ENCODE measurements around the gene PUM1.
"Not testable (repeated sequence)": the region's sequence is repeated elsewhere in the genome, so short reads cannot be mapped to it uniquely, and the experiment has no call there.

The PUM1 gene

DNA sequence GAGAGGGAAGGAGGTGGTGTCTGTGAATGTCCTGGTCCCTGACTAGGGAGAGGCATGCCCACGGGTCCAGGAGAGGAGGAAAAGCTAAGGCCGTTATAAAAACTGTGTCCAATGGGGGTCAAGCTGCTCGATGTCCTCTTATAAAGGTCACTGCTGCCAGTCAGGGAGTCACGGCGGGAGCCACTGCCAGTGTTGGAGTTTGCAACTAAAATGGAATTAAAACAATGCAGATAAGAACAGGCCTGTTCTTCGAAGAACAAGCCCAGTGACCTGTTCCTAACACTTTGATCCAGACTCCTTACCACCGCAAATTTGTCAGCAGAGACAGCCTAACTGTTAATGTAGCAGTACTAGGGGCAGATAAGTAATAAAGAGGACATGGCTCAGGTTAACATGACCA is 100.8 kb downstream of the PUM1 start:
- no peak for DNase-seq

DNA sequence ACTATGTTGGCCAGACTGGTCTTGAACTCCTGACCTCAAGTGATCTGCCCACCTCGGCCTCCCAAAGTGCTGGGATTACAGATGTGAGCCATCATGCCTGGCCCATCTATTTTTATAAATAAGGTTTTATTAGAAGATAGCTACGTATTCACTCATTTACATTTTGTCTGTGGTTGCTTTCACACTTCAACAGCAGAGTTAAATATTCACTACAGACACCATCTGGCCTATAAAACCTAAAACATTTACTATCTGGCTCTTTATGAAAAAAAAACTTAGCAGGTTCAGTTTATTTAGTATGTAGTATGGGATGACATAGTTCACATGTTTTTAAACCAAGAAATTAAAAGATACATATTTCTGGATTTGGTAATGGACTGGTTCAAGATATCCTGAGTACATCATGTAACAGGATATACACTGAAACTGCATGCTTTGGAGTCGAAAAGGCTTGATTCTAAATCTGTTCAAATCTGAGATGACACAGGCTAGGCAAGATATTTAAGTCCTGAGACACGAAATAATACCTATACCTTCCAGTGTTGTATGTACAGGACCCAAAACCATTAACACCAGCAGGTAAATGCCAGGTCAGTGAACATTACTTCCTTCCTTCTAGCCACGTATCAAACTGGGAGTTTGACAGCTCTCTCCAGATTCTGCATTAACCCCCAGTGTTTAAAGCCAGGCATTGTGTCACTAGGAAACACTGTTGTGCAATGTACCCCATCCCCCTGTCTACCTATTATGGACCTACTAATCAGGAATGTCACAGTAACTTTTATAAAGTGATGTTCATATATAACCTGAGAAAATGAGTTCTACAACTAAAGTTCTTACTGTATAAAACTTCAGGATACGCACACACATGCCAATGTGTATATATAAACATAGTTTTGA is 102.7 kb downstream of the PUM1 start:
- no peak for DNase-seq

DNA sequence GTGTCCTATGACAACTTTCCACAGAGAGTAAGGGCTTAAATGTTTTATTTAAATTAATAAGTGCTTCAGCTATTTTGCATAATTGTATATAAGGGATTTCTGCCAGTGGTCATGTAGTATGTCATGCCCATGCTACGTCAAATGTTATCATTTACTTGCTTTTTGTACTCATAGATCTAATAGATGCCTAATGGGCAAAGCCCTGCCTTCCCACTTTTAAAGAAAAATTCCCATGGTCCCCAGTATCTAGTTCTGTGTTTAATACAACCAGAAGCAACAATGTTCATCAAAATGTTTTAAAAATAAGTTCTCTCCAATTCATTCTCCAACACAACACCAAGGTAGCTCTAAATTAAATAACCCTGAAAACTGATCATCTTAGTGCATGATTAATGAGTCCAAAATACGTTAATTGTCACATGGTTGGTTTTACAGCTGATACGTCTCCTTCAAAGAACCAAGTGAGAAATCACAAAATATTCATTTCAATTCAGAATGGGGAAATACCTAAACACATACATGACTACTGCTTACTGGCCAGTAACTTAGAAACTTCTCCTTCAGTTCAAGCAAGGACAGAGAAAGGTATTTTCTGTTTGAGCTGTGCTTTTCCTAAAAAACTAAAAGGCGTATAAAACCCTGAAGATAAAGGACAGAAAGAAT is 107.8 kb downstream of the PUM1 start:
- DNase-seq: no peak

DNA sequence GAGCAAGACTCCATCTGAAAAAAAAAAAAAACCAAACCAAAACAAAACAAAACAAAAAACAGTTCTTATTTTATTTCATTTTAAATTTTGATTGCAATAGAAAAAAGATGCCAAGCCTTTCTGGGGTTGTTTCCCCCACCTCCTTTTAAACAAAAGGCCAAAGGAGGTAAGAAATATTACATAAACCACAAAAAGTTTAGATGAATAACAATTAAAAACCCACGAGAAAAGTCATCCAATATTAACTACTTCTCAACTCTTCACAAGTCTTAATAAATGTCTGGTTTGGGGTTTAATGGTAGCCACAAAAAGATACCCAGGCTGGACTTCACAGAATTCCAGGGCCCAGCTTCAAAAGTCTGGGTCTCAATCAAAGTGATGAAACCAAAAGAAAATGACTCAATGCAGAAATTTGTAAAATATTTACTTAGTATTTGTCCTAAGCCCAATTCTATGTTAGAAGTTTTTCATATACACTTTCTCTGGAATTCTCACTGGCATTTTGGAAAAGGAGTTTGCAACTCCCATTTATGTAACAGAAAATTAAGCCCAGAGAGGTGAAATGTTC is 110.0 kb downstream of the PUM1 start:
- no peak for DNase-seq

DNA sequence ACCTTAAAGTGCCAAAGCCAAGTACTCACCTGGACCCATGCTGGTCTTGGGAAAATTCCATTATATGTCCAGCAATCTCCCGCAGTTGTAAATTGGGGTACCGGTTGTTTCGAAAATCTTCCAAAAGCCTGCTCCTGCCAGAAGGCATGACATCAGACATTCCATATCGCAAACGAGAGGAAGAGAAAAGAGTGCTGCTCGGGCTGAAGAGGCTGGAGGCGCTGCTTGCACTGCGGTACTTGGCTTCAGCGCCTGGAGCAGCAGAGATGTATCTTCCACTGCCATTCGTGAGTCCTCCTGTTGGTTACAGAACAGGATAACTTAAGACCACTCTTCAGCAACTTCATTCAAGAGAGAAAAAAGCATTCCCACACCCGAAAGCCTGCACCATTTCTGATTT is 111.8 kb downstream of the PUM1 start:
- DNase-seq: no peak

DNA sequence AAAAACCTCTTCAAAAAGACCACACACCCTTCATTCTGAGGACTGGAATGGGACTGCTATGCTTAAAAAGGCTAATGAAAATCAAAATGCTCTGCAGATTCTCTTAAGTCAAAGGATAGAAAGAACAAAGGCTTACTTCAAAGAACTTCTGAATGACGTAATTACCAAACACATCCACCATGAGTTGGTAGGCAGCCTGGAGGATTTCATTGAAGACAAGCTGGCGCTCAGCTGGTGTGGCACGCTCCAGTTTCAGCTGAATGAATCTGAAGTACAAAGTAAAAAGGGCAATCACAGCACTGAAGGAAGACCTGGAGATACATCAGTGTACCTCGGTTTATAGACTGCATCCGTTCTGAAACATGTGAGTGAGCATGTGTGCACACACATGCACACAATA is 113.4 kb downstream of the PUM1 start:
- DNase-seq: peak in 17 of 51 donors; percentile 9 to 57 (median 28)

DNA sequence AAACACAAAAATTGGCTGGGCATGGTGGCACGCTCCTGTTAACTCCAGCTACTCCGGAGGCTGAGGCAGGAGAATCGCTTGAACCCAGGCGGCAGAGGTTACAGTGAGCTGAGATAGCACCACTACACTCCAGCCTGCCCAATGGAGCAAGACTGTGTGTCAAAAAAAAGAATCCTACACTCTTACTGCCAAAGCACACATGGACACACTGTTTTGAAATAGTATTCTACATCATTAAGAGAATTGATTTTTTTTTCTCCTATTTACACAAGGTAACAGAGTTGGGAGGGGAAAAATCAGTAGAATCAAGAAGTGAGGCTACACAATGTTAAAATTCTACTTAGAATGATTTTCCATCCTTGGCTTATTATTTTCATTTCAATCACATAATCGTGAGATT is 114.8 kb downstream of the PUM1 start:
- DNase-seq: no peak

DNA sequence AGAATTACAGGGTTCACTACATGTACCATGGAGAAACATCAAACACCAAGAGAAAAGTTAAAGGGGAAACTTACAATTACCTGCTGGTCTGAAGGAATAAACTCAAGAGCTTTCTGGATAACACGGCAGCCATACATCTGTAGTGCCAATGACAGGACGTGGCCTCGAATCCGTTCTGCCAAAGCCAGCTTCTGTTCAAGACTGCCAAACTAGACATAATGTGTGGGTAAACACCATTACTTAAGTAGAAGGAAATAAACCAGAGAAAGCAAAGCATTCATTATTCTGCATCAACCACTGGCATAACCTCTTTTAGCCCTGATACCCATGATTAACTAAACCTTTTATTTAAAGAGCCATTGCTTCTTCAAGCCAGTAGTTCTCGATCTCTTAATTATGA is 115.5 kb downstream of the PUM1 start:
- DNase-seq: no peak

DNA sequence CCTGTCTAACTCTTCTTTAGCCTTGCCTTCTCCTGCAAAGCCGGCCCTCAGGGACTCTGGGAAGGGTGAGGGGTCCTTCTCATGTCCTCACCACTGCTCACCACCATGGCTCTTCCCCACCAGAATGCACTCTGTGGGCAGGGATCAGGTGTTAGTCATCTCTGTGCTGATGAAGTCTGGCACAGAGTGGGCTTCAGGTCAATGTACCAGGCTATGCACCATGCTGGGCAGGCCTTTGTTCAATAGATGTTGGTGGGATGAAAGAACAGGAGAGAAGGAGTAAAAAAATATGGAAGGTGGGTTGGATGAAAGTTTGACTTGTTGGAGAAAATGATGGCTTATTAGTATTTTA is 116.1 kb downstream of the PUM1 start:
- DNase-seq: not testable (repeated sequence)

DNA sequence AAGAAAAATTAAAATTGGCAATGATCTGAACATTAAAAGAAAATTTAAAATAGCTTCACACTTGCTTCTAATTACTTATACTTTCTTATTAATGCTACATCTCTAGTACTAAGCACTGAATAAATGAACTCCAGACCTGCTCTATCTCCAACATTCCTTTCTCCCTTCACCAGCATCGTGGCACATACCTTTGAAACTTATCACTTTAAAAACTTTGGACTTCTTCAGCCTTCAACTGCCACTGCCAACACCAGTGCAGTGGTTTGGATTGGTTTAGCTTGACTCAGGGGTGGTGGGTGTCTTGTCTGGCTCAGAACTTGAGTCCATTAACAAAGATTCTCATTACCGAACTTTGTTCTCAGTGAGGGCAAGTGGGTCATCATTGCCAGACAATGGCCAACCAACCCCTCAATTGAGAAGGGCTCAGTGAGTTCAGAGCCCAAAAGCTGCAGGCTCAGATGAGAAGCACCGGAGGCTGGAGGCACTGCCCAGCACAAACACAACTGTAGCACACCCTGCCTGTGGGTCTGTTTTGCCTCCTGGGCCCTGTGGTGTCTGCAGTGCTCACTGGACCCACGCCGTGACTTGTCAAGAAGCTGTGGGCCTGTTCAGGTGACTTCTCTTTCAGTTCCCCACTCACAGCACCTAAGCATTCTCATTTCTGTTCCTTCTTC is 116.6 kb downstream of the PUM1 start:
- DNase-seq: not testable (repeated sequence)

DNA sequence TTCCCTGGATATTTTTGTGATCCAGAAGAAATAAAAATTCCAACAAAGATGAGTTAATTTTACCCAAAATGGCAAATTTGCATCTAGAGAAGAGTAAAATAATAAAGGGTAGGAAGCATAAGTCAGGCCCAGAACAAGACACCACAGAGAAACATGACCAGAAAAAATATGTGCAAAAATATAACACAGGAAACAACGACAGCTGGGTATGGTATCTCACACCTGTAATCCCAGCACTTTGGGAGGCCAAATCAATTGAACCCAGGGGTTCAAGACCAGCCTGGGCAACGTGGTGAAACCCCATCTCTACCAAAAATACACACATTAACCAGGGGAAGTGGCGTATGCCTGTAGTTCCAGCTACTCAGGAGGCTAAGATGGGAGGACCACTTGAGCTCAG is 117.2 kb downstream of the PUM1 start:
- no peak for DNase-seq

DNA sequence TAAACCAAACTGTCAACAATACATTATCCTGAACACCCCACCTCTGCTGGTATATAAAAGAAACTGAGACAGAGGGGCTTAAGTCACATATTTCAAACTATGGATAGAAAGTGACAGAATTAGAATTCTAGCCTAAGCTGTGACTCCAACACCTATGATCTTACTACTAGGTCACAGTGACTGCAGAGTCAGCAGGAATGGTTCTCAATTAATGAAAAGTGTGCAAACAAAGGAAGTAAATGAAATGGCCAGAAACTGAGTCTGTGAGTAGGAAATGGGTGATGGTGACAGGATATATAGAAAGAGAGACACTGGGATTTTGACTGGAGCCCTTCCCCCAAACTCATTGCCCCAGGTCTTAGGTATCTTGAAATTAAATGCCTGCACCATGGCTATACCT is 118.3 kb downstream of the PUM1 start:
- DNase-seq: no peak

DNA sequence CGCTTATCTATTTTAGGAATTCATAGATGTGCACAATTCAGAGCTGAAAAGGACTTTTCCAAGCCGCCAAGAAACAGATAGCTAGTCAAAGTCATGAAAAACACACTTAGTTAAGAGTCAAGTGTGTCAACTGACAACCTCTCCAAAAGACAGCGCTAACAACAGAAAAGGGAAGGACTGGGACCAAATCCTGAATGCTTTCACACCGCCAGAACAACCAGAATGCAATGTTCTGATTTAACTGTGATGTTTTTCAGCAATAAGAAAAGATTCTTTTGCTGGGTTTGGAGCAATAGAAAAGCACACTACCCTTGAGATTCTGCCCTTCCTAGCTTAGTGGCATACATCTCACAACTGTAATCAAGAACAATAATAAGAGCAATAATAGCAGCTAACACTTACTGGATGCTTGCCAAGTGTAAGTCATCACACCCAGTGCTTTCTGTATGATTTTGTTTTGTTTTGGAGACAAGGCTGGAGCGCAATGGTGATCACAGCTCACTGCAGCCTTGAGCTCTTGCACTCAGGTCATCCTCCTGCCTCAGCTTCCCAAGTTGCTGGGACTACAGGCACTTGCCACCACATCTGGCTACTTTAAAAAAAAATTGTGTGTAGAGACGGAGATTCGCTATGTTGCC is 123.1 kb downstream of the PUM1 start:
- DNase-seq: peak in 1 of 51 donors; percentile 19

DNA sequence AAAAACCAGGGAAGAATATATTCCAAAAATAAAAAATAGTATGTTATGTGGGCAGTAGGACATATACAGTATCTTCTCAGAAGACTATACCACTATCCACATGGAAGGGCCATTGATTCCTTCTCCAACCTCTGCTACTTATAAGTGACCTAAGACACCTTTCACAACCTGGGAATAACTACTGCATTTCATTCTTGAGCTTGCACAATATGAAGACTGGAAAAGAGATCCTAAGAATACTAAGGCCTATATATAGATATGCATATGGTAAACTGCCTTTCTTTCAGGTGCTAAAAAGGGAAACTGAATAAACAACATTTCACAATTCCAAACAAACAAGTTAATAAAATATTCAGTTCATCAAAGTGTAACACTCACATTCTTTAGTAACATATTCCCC is 125.0 kb downstream of the PUM1 start:
- DNase-seq: no peak

DNA sequence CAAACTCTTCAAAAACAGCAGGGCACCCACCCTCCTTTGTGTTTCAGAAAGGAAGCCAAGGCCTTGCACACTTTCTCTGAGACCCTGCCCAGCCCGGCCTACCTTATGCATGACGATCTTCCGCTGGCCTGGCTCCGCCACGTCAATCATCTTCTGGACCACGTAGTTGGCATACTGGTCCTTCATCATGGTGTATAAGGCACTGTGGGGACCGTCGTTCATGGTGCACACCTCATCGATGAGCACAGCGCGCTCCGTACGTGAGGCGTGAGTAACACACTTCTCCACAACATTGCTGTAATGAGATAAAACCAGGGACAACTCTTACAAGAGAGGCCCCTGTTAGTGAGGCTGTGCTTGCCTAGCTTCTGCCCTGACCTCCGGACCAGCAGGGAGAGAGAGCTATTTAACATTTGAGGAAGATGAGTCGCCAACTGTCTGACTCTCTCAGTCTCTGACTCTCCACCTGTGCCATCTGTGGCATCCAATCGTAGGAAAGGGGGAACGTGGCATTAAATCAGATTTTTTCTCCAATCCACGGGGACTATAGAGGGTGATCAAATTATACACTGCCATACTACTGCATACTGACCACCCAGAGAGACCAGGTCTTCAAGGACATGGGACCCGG is 128.9 kb downstream of the PUM1 start:
- no peak for DNase-seq

DNA sequence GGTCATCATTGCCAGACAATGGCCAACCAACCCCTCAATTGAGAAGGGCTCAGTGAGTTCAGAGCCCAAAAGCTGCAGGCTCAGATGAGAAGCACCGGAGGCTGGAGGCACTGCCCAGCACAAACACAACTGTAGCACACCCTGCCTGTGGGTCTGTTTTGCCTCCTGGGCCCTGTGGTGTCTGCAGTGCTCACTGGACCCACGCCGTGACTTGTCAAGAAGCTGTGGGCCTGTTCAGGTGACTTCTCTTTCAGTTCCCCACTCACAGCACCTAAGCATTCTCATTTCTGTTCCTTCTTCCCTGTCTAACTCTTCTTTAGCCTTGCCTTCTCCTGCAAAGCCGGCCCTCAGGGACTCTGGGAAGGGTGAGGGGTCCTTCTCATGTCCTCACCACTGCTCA is 129.8 kb downstream of the PUM1 start:
- not testable (repeated sequence) for DNase-seq

DNA sequence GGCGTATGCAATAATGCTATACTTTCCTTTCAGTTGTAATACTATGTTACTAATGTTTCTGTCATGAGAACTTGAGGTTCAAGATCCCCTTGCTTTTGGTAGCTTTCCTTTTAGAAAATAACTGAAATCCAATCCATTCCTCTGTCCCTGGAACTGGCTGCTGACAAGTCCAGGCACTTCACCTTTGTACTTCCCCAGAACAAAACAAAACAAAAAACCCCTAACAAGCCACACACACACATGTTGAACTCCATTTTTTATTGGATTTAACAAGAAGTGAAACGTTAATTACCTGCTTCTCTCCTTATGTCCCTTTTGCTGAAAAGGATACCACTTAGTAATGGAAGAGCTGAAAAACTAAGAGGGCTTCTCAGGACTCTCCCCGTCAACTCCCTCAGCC is 130.9 kb downstream of the PUM1 start:
- DNase-seq: no peak

DNA sequence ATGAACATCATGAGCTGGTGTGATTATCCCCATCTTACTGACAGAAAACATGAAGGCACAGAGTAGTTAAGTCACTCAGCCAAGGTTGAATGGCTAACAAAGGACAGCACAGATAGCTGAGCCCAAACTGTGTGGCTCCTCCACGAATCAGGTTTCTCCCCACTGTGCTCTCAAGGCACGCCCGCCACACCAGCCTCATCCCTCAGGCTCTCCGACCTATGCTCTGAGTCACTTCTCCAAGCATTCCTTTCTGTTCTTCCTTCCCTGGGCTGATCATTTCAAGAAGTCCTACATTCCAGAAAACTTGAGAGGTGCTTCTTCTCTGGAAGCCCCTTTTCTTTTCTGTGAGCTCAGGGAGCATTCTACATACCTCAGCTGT is 131.7 kb downstream of the PUM1 start:
- no peak for DNase-seq

DNA sequence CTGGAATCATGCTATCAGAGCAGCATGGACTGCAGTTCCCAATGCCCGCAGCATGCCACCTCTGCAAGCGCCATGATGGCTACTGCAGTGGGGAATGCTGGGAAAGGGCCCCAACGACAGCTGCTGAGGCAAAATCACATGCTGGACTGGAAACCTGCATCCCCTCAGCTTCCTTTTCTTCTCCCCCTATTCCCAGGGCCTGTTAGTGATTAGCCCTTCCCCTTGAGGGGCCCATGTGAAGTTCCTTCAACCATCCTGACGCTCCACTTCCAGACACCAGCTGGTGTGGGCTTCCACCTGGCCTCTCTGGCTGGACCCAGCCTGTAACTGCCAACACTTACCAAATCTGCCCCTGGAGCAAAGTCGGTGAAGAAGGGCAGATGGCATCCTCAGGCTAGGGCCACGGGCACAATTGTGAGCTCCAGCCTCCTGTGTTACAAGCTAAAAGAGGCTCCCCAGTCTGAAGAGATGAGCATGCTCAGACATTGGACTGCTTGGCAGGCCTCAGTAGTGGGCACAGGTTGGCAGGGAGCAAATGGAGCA is 134.8 kb downstream of the PUM1 start:
- peak in 1 of 51 donors; percentile 27 for DNase-seq

DNA sequence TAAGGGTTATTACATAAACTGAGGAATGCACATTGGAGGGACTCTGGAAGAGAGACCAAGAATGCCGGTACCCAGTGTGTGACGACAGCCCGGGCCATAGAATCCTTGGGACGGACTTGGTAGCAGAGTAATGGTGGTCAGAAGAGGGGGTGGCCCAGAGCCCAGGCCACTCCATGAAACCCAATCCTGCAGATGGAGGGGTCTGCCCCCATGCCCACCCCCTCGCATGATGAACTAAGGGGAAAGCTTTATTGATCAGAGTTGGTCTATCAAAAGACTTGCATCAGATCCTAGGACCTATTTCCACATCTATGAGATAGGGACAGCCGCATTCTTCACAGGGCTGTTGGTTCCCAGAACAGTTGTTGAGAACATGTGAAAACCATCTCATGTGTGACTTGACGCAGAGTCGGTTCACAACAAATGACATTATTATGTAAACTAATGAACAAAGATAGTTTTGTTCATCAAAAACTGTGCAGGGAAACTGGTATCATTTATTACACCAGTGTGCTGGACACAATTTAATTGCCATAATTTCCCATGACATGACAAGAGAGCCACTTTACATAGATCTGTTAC is 135.5 kb downstream of the PUM1 start:
- no peak for DNase-seq
